HG02970 (cell line): Measurements from ENCODE around the gene PPFIBP1.
"Not testable (repeated sequence)": the region's sequence is repeated elsewhere in the genome, so short reads cannot be mapped to it uniquely, and the experiment has no call there.

ENCODE experiments used
- ATAC-seq: cut with Tn5 transposase; IDR thresholded peaks from one replicate; pipeline ENCODE4 v1.9.1; 2021; ENCODE audit warnings: mild to moderate bottlenecking, moderate library complexity, moderate number of reproducible peaks; ENCODE audit not compliant: unreplicated experiment, low FRiP score

The PPFIBP1 gene

DNA sequence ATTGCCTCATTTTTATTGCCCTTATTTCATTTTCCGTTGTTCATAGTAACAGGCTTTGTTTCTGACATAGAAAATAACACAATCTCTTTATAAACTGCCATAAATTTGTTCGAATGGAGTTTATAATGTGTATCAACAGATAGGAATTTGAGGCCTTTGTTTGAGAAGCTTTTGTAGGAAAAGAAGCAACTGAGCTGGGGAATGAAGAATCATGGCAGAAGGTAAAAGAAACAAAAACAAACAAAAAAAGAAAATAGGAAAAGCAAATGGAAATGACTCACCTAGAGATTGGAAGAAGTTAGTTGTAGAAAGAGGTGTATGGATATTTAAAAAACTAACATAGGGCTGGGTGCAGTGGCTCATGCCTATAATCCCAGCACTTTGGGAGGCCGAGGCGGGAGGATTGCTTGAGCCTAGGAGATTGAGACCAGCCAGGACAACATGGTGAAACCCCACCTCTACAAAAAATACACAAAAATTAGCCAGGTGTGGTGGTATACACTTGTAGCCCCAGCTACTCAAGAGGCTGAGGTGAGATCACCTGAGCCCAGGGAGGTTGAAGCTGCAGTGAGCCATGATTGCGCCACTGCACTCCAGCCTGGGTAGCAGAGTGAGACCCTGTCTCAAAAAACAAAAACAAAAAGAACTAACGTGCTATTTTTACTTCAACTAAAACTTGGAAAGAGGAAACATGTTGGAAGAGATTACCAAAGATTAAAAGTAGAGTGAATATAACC, 171.7 kb downstream of the PPFIBP1 start:
- no peak for ATAC-seq

DNA sequence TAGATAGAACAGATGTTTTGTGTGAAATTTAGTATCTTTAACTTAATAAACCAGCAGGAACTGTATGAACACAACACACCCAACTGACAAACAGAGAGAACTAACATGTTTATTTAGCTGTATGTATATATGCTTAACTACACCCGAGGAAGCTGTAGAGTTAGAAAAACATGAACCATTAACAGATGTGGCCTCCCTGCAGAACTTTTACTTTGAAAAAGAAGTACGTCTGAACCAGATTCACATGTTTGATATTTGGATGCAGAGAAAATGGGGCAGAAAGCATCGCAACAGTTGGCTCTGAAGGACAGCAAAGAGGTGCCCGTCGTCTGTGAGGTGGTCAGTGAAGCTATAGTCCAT, 172.3 kb downstream of the PPFIBP1 start, which contains the start of gene REP15:
TSS of gene REP15 (plus strand) at position 155 of the 360 bp plus-strand sequence. CDS start at position 271, 116 bp downstream.
- ATAC-seq, result no peak

DNA sequence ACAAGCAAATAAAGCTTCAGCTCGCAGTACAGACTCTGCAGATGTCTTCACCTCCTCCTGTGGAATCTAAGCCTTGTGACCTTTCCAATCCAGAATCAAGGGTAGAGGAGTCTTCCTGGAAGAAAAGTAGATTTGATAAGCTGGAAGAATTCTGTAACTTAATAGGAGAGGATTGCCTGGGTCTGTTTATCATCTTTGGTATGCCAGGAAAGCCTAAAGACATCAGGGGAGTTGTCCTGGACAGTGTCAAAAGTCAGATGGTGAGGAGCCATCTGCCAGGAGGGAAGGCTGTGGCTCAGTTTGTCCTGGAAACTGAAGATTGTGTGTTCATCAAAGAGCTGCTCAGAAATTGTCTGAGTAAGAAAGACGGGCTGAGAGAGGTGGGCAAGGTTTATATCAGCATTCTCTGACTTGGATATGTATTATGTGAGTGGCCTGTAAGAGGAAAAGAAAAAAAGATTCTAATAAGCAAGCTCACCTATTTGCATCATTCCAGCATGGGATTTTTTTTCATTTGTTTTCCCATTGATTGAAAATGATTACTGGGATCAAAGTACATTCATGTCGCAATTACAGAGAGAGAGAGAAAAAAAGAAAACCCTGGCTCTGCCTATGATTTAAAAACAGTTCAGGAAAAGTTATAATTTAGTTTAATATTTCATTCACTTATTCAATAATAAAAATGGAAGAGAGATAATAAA, 173.0 kb downstream of the PPFIBP1 start:
- no peak for ATAC-seq

DNA sequence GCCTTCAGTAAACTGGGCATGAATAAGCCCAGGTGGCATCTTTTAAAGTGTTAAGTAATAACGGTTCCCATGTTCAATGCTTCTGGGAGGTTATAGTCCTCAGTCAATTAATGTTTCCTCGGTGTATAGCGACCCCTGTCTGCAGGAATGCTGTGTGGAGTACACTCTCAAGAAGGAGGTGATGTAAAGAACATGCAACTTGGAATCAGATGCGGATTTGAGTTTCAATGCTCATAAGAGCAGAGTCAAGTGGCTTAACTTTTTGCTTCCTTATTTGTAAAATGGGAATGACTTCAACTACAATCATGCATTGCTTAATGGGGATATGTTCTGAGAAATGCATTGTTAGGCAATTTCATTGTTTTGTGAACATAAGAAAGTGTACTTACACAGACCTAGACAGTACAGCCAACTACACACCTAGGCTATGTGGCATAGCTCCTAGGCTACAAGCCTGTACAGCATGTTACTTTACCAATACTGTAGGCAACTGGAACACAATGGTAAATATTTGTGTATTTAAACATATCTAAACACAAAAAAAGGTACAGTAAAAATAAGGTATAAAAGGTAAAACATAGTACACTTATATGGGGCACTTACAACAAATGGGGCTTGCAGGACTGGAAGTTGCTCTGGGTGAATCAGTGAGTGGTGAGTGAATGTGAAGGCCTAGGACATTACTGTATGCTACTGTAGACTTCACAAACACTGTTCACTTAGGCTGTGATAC, 179.9 kb downstream of the PPFIBP1 start:
- no peak for ATAC-seq

DNA sequence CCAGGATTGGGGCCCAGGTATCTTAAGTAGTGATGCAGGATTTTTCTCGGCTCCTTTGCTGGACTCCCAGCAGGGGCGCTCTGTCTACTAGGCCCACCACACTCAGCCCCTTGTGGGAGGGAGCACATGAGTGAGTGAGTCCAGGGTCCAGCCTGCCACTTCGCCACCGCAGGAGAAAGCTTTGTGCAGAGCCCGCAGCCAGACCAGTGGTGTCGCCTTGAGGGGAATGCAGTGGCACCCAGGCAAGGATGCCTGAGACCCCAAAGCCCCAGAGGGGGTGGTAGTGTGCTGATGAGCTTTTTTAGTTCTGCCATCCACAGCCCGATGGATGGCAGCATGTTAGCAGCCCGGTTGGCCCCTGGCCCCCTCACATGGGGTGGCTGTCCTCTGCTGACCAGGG, 181.3 kb downstream of the PPFIBP1 start:
- ATAC-seq, result no peak

DNA sequence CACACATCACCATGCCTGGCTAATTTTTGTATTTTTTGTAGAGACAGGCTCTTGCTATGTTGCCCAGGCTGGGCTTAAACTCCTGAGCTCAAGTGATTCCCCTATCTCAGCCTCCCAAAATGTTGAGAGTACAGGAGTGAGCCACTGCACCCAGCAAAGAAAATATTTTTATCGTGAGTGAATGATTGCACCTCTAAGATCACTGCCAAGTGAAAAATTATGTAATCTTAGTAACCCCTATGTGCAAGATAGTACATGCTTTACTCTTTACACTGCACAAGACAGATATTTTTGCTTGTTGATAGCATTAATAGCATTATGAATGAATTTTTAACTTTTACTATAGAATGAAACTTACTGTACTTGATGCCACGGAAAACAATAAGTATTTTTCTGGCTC, 183.2 kb downstream of the PPFIBP1 start:
- no peak for ATAC-seq

DNA sequence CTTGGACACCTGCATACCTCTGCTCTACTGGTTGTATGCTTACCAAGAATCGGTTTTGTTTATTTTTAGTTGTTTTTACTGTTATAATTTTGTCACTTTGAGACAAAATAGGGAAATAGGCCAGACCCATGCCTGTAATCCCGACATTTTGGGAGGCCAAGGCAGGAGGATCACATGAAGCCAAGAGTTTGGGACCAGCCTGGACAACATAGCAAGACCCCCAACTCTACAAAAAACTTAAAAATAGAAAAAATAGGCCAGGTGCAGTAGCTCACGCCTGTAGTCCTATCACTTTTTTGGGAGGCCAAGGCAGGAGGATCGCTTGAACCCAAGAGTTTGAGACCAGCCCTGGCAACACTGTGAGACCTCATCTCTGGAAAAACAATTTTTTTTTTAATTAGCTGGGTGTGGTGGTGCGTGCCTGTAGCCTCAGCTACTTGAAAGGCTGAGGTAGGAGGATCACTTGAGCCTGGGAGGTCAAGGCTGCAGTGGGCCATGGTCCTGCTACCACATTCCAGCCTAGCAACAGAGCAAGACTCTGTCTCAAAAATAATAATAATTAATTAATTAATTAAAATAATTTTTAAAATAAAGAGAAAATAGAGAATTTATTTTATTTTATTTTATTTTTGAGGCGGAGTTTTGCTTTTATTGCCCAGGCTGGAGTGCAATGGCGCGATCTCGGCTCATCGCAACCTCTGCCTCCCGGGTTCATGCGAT, 185.4 kb downstream of the PPFIBP1 start:
- ATAC-seq, result no peak

DNA sequence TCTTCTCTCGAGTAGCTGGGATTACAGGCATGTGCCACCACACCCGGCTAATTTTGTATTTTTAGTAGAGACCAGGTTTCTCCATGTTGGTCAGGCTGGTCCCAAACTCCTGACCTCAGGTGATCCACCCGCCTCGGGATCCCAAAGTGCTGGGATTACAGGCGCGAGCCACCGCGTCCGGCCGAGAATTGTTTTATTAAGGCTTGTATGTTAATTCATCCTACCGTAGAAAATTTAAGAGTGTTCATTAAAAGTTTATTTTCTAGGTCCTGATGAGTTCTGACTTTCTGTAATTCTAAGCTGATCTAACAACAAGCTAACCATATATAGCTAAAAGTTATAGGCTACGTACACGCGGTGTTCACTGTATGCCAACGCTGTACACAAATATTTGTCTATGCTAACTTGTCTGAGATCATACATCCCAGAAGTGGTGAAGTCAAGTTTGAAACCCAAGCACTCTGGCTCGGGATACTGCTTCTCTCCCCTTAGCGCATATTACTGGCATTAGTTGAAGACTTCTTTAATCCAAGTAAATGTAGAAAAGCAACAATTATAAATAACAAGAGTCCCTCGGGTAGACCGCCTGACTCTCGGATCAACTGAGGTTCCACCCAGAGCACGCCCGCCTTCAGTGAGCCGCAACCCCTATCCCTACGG, 186.1 kb downstream of the PPFIBP1 start:
- peak; percentile 15 for ATAC-seq

DNA sequence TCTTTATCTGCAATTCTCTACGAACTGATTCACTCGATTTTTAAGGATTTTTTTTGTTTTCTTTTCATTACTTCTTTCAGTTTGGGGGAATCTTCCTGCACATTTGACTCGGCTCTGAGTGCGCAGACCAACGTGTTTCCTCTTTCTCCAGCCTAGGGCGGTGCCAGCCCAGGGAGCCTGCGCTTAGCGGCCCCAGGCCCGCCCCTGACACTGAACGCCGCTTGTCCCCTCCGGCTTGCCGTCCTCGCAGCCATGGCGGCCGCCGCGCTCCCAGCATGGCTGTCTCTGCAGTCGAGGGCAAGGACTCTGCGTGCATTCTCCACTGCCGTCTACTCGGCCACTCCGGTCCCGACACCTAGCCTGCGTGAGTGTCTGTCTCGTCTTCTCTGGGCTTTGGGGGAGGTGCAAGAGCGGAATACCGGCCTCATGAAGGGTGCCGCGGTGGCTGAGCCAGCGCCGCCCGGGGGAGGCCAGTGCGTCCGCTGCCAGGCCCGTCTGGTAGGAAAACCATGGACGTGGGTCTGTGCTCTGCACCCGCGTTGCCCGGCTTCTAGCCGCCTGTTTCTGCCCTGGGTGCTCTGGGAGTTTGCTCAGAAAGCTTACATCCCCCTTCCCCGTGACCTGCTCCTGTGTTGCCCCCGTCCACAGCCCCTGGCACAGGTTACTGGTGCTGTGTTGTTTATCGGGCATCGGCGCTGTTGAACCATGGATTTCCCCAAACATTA, 186.7 kb downstream of the PPFIBP1 start, which contains the start of gene MRPS35:
TSS of gene MRPS35 (plus strand) at position 241 of the 725 bp plus-strand sequence. CDS start at position 253, 12 bp downstream.
- ATAC-seq, result peak; percentile 97

DNA sequence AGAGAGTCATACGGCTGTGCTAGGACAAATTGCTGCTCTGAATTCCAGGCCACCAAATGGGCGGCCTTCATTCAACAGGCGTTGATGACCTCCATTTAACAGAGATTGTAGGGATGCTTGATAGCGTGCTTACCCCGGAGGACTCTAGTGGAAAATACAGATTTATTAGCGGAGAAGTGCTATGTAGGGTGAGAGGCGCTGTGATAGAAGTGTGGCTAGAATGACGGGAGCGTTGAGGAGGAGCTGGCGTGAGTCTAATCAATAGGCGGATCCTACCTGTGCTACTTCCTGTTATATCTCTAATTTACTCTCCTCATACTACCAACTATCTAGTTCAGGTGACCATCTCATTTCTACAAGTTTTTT, 187.3 kb downstream of the PPFIBP1 start:
- no peak for ATAC-seq

DNA sequence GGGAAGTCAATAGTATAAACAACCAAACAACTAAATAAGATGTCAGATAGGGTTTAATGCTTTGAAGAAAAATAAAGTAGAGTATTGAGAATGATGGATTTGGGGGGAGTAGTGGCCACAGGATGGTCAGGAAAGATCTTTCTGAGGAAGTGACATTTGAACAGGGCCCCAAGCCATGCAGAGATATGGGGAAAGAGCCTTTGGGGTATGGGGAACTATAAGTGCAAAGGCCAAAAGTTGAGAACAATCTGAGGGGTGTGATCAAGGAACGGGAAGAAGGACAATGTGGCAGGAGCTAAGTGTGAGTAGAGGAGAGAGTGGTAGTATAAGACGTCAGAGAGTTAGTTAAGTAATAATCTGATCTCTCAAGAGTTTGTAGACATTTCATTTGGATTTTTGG, 188.0 kb downstream of the PPFIBP1 start:
- no peak for ATAC-seq

DNA sequence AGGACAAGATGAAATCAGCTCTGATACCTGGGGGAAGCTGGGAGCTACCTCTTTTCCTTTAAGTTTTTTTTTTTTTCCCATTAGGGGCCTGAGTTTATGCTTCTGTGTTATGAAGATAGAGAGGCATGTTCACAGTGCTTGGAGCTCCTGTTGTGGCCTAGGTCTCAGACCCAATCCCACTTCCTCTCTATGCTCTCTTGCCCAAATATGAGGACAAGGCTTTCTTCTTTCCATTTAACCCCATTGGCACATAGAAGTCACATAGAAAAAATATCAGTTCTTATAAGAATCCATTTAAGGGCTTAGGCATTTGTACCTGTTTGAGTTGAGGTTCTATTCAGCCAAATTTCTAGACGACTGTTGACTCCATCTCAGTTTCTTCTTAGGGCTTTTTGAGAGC, 199.2 kb downstream of the PPFIBP1 start:
- no peak for ATAC-seq

DNA sequence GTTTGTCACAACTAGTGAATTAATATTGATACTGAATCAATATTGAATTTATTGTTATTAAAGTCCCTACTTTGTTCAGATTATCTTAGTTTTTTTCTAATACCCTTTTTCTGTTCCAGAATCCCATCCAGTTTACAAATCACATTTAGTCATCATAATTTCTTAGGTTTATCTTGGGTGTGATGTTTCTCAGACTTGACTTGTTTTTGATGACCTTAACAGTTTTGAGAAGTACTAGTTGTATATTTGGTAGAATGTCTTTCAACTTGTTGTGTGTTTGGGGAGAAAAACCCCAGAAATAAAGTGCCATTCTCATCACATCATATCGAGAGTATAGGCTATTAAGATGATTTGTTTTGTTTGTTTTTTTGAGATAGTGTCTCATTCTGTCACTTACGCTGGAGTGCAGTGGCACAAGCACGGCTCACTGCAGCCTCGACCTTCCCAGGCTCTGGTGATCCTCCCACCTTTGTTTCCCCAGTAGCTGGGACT, 206.1 kb downstream of the PPFIBP1 start:
- ATAC-seq, result no peak

DNA sequence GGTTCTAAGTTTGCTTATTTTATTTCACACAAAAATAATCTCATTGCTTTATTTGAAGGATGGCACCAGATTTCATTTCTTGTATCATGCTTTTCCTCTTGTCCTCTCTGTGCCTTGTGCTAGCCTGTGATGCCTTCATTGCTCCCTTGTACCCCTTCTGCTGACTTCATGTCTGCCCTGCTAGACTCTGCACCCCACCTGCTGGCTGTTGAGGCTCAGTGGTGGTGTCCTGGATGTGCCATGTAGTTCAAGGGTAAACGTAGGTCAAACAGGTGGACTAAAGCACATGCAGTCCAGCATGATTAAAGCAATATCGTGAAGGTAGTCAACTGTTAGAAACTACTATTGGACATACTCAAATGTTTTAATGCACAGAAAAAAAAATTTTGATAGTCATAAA, 208.3 kb downstream of the PPFIBP1 start:
- ATAC-seq, result no peak

DNA sequence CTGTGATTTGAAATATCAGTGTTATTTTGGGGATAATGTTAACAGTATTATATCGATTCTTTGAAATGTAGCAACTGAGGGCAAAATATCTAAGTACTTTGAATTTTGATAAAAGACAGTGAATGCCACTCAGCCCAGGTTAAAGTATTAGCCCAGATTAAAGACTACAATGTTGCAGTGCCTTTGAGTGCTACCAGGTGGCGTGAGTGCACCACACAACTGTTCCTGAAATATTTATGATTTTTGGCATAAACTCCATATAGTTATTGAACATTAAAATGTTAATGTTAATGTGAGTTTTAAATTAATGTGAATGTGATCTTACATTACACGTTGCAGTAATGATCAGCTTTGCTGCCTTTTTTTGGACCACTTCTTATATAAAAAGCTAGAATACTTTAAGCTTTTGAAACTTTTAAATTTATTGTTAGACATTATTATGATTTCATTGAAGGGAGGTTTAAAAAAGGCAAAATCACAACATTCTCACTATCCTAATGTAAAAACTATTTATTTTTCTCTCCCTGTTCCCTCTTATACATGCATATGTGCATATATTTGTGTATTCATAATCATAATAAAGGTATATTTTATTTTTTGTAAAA, 209.1 kb downstream of the PPFIBP1 start:
- no peak for ATAC-seq

DNA sequence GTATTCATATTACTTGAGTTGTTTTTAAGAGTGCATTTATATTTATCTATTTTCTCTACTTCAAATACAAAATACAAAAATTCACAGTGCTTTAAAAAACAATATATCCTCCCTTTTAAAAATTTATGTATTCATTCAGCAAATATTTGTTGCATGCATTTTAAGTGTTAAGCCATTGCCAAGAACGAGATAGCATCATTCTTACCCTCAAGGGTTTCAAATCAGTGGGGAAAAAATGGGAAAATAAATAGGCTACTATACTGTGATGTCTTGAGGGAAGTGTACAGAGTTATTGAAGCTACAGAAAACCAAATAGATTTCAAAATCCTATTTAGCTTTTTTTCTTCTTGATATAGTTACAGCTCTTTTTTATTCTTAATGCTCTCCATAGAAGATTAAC, 209.8 kb downstream of the PPFIBP1 start:
- no peak for ATAC-seq

DNA sequence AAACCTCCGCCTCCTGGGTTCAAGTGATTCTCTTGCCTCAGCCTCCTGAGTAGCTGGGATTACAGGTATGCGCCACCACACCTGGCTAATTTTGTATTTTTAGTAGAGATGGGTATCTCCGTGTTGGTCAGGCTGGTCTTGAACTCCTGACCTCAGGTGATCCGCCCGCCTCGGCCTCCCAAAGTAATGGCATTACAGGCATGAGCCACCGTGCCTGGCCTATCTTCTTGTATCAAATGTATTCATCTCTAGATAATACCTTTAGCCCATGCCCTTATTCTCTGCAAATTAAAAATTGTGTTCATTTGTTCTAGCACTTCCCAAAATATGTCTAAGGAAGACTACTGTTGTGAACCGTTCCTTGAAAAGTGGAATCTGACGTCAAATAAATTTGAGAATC, 210.3 kb downstream of the PPFIBP1 start:
- not testable (repeated sequence) for ATAC-seq

DNA sequence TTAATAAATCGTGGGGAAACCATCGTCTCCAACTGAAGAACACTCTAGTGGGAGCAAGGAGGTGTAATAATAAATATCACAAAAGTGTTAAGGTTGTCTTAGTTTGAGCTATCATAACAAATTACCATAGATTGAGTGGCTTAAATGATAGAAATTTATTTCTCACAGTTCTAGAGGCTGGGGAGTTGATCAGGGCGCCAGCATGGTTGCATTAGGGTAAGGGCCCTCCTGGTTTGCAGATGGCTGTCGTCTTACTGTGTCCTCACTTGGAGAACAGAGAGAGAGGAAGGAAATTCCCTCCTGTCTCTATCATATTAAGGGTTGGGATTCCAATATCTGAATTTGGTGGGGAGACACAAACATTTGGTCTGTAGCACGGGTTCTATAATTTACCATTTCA, 219.6 kb downstream of the PPFIBP1 start:
- ATAC-seq, result no peak
